GM12878 (cell line): ENCODE measurements around the gene STK17A. TPM values are rescaled to one million over a fixed set of nuclear protein-coding genes. Genes with fewer than 3 reads are reported as not detected.
A peak's percentile ranks its signal among the peaks of the same experiment; 100 is the strongest.

Experiments
- CREM ChIP-seq: IDR thresholded peaks from 2 replicates; pipeline ENCODE4 v1.6.1; 2014; ENCODE audit warnings: antibody characterized with exemption, low read depth
- EP300 ChIP-seq, 2 experiments: fragments of 150-350 bp in 1 of 2; IDR thresholded peaks; 2 replicates each; pipeline ENCODE4 v1.6.1; 2011 to 2012; ENCODE audit warnings: low read depth in 2 of 2, low read length in 2 of 2, borderline replicate concordance in 1 of 2, improper control_type of control experiment in 1 of 2, inconsistent platforms in 1 of 2; ENCODE audit not compliant: control insufficient read depth in 1 of 2
- KLF5 ChIP-seq: fragments of 450-650 bp; IDR thresholded peaks from 2 replicates; pipeline ENCODE4 v1.6.1; 2014; ENCODE audit warnings: mild to moderate bottlenecking; ENCODE audit not compliant: partially characterized antibody
- NR2C1 ChIP-seq: fragments of 450-650 bp; IDR thresholded peaks from 2 replicates; pipeline ENCODE4 v1.6.1; 2017; ENCODE audit warnings: antibody characterized with exemption, mild to moderate bottlenecking, moderate library complexity
- PAX5 ChIP-seq: IDR thresholded peaks from 2 replicates; pipeline ENCODE4 v1.6.1; 2011; ENCODE audit warnings: low read depth, low read length, borderline replicate concordance
- PML ChIP-seq: IDR thresholded peaks from 2 replicates; pipeline ENCODE4 v1.6.1; 2012; ENCODE audit warnings: low read length, inconsistent platforms
- RCOR1 ChIP-seq: conservative IDR thresholded peaks from 2 replicates; pipeline ENCODE4 v1.6.1; 2012; ENCODE audit warnings: low read depth, low read length, improper control_type of control experiment
- SREBF1 ChIP-seq: IDR thresholded peaks from 2 replicates; pipeline ENCODE4 v1.6.1; 2012; ENCODE audit warnings: mild to moderate bottlenecking, low read length
- SRF ChIP-seq, 2 experiments: IDR thresholded peaks; 2 replicates each; pipeline ENCODE4 v1.6.1; 2011; ENCODE audit warnings: low read depth in 2 of 2, low read length in 2 of 2, mild to moderate bottlenecking in 1 of 2, moderate library complexity in 1 of 2
- SUPT20H ChIP-seq: IDR thresholded peaks from 2 replicates; pipeline ENCODE4 v1.6.1; 2011; ENCODE audit warnings: low read depth, mild to moderate bottlenecking, low read length, moderate library complexity, borderline replicate concordance; ENCODE audit not compliant: control insufficient read depth
- ZBTB33 ChIP-seq: fragments of 450-650 bp; IDR thresholded peaks from 2 replicates; pipeline ENCODE4 v1.6.1; 2017; ENCODE audit warnings: mild to moderate bottlenecking
- ZNF274 ChIP-seq: IDR thresholded peaks from one replicate; pipeline ENCODE4 v1.8.0; 2011; ENCODE audit not compliant: insufficient read length, insufficient read depth
- polyA plus RNA-seq, 11 experiments: library from polyadenylated mRNA; depleted of rRNA in 4 of 11; unstranded in 6 of 11; stranded (reverse) in 5 of 11; fragments of >200 nt; fragmentation: Nextera tagmentation in 4 of 11; fragmentation: Illumina TruSeq in 1 of 11; extraction: Ambion mirVana in 4 of 11; extraction: Trizol in 1 of 11; gene quantifications; 1 replicate in 1 of 11; 2 replicates in 10 of 11; pipeline versions ENCODE4 v1.2.1 to v1.2.3, GENCODE V29; 2011 to 2016; ENCODE audit warnings: inconsistent platforms in 2 of 11, missing spikeins in 2 of 11, low read depth in 1 of 11
- total RNA-seq, 4 experiments: library from RNA; depleted of rRNA in 3 of 4; stranded (reverse); fragments of >200 nt in 3 of 4; fragmentation: Illumina TruSeq in 1 of 4; extraction: Trizol in 1 of 4; gene quantifications; 2 replicates each; pipeline versions ENCODE4 v1.2.1 to v1.2.3, GENCODE V29; 2013 to 2021
- TF ChIP-seq, protein P1 (sequence below): fragments of 450-650 bp; IDR thresholded peaks from 2 replicates; pipeline ENCODE4 v1.6.1; 2017; ENCODE audit warnings: low read depth, mild to moderate bottlenecking, moderate library complexity
- TF ChIP-seq, protein P2 (sequence below): fragments of 450-650 bp; IDR thresholded peaks from 2 replicates; pipeline ENCODE4 v1.6.1; 2014; ENCODE audit warnings: mild to moderate bottlenecking

Gene STK17A
- total and polyA plus RNA-seq, 10 of the 15 experiments (the other 5 are each of a cell fraction or from before 2014, with no cell fraction given), result 18.5 to 91.6 (median 70.8) TPM

DNA sequence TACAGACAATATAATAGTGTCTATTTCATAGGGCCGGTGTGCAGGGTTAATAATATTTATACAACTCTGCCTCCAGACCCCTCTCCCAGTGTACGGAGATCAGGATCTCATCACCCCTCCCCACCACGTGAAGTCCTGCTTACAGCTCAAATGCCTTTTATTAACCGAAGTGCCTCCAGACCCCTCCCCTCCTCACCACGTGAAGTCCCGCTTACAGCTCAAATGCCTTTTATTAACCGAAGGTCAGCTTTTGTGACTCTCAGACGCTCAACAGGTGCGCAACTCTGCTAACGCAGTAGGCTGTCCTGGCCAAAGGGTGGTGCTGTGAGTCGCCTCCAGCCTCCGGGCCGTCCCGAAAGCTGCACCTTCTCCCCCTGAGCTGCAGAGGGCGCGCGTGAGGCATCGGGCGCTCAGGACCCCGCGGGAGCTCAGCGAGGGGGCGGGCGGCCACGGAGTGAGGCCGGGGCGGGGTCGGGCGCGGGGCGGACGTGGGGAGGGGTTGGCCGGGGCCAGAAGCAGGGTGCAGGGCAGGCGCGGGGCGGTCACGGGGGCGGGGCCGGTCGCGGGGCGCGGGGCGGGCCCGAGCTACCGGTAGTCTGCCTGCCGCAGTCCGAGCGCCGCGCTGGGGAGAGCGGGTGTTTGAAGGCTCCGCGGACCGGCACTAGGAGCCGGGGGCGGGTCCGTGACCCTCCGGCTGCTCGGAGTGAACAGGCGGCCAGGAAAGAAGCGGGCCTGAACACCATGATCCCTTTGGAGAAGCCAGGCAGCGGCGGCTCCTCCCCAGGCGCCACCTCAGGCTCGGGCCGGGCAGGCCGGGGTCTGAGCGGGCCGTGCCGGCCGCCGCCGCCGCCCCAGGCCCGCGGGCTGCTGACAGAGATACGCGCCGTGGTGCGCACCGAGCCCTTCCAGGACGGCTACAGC lies at the start of gene STK17A (continued):
- TF ChIP-seq, protein P1, sequence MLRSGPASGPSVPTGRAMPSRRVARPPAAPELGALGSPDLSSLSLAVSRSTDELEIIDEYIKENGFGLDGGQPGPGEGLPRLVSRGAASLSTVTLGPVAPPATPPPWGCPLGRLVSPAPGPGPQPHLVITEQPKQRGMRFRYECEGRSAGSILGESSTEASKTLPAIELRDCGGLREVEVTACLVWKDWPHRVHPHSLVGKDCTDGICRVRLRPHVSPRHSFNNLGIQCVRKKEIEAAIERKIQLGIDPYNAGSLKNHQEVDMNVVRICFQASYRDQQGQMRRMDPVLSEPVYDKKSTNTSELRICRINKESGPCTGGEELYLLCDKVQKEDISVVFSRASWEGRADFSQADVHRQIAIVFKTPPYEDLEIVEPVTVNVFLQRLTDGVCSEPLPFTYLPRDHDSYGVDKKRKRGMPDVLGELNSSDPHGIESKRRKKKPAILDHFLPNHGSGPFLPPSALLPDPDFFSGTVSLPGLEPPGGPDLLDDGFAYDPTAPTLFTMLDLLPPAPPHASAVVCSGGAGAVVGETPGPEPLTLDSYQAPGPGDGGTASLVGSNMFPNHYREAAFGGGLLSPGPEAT, result no peak
- no peak for TF ChIP-seq KLF5
- TF ChIP-seq ZNF274, result no peak
- no peak for TF ChIP-seq ZBTB33
- TF ChIP-seq, protein P2, sequence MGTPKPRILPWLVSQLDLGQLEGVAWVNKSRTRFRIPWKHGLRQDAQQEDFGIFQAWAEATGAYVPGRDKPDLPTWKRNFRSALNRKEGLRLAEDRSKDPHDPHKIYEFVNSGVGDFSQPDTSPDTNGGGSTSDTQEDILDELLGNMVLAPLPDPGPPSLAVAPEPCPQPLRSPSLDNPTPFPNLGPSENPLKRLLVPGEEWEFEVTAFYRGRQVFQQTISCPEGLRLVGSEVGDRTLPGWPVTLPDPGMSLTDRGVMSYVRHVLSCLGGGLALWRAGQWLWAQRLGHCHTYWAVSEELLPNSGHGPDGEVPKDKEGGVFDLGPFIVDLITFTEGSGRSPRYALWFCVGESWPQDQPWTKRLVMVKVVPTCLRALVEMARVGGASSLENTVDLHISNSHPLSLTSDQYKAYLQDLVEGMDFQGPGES, result no peak
- TF ChIP-seq RCOR1, result no peak
- peak; percentile 52; the same call in 1 of the 2 replicates for TF ChIP-seq CREM
- no peak for TF ChIP-seq NR2C1
- no peak for TF ChIP-seq SUPT20H
- no peak for TF ChIP-seq SREBF1
- TF ChIP-seq SRF (IDR thresholded peaks at IDR 0.05; ENCODE audit: low read depth in 2 of 2, low read length in 2 of 2), result peak in 1 of 2 experiments; percentile 54; a peak in 2 of 4 replicates
- TF ChIP-seq EP300 (IDR thresholded peaks at IDR 0.05; ENCODE audit: borderline replicate concordance in 1 of 2, control insufficient read depth in 1 of 2, low read depth in 2 of 2, low read length in 2 of 2), result no peak
- TF ChIP-seq PAX5, result no peak; the same call in 1 of the 2 replicates
- TF ChIP-seq PML, result peak; percentile 69; the same call in 1 of the 2 replicates
- TF ChIP-seq, all 136 proteins: peak for 50
